ENCODE results near the gene CCDC154.

DNA sequence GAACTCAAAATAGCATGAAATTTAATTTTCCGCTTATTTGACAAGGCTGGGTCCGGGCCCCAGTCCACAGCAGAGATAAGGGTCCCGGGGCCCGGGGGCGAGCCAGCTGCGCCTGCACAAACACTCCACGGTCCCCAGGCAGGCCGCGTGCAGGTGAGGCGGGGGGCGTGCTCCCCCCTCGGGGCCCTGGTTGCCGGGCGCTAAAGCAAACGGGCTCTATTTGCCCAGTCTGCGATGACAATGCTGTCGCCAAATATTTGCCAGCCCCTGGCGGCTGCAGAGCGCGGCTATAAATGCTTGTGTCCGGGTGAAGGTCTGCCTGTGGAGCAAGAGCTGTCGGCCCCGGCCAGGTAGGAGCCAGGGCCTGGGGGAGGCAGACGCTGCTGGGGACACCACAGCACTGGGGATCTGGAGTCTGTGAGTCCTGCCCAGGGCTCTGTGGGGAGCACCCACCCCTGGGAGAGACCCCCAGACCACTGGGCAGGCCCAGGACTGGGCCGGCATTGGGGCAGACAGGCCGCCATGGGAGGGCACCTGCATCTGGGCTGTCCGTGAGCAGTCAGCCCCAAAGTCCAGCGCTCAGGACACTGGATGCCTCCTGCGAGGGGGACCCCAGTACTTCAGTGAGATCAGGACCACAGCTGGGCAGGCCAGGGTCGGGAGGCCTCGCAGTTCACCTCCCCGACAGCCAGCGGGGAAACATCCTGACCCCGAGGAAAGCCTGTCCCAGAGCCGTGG, 13.4 kb downstream of the CCDC154 start, which contains the start of gene PERCC1:
- TF ChIP-seq, protein P1, sequence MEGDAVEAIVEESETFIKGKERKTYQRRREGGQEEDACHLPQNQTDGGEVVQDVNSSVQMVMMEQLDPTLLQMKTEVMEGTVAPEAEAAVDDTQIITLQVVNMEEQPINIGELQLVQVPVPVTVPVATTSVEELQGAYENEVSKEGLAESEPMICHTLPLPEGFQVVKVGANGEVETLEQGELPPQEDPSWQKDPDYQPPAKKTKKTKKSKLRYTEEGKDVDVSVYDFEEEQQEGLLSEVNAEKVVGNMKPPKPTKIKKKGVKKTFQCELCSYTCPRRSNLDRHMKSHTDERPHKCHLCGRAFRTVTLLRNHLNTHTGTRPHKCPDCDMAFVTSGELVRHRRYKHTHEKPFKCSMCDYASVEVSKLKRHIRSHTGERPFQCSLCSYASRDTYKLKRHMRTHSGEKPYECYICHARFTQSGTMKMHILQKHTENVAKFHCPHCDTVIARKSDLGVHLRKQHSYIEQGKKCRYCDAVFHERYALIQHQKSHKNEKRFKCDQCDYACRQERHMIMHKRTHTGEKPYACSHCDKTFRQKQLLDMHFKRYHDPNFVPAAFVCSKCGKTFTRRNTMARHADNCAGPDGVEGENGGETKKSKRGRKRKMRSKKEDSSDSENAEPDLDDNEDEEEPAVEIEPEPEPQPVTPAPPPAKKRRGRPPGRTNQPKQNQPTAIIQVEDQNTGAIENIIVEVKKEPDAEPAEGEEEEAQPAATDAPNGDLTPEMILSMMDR (IDR thresholded peaks at IDR 0.05): no peak
- TF ChIP-seq POLR2A (IDR thresholded peaks at IDR 0.05) (no peak), POLR2AphosphoS5 (IDR thresholded peaks at IDR 0.05) (no peak), EP300 (IDR thresholded peaks at IDR 0.05) (no peak)
